Stromal cell of bone marrow (primary cell): ENCODE results near the gene TTLL3.

Experiments
- DNase-seq: peaks from one replicate; pipeline ENCODE4 v3.0.0-alpha.2; 2012; ENCODE audit warnings: low read depth

The TTLL3 gene

GRCh38 chr3:9806688-9807589 lies 3.1 kb upstream of the TTLL3 start:
- no peak for DNase-seq

DNA sequence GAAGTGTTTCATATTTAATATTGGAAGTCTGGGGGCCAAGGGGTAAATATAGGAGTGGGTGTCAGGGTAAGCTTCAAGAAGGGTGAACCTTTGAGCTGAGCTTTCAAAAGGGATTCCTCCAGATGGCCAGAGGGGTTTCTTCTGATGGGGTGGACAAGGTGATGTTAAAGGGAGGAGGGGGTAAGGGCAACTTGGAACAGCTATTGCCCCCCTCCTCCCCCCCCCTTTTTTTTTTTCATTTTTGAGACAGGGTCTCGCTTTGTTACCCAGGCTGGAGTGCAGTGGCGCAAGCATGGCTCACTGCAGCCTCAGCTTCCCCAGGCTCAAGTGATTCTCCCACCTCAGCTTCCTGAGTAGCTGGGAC lies 2.1 kb upstream of the TTLL3 start:
- no peak for DNase-seq

DNA sequence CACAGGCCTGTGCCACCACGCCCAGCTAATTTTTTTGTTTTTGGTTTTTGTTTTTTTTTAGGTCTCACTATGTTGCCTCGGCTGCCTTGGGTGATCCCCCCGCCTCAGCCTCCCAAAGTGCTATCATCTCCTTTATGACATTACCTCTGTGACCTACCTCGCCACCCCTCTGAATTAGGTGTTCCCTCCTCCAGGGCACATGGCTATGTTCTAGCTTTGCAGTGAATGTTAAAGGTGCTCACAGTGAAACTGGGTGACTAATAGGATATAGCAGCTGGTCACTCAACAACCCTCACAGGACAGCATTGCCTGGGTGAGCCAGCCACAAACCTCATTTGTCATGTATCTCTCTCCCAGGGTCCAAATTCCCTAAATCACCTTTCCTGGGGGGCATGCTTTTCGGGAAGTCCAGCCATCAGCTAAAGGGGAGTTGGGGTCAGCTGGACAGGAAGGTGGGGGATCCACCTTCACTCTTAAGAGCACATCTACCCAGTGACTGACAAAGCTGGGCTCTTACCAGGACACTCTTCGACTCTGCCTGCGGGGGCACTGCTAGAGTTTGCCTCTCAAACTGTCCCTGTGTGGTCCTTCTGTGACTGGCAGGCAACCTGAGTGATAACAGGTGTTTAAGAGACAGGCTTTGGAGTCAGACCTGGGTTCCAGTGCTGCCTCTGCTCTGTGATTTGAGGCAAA lies 1.6 kb upstream of the TTLL3 start:
- no peak for DNase-seq

GRCh38 chr3:9809239-9809614 lies 835 bp upstream of the TTLL3 start:
- no peak for DNase-seq

DNA sequence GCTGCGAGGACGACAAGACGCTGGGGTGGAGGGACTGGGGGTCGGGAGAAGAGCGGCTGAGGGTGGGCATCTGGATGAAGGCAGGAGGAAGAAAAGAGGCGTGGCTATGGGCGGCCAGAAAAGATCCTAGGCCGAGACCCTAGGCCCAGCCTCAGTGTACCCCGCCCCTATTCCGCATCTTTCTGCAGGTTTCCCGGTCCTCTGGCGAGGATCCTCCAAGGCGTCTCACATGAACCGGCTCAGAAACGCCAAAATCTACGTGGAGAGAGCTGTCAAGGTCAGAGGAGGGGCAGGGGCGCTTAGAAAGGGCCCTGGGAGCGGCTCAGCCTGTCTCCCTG lies 340 bp downstream of the TTLL3 start:
- DNase-seq, result no peak

DNA sequence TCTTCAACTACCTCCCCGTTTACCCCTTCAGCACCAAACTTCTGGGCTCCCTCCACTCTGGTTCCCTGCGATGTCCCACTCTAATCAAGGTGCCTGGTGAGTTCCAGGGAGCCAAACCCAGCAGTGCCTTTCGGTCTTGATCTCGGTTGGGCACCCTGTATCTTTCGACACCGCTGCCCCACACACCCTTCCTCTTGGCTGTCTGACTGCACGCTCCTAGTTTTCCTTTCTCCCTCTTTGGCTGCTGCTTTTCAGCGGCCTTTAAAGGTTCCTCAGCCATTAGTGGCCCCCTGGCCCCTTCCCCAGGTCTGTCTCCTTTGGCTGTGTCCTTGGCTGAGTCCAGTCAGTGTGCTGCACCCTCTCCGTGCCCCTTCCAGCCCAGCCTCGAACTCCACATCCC lies 784 bp downstream of the TTLL3 start:
- DNase-seq, result no peak

GRCh38 chr3:9812870-9813483 lies 2.9 kb downstream of the TTLL3 start:
- no peak for DNase-seq

GRCh38 chr3:9815986-9816385 lies 5.9 kb downstream of the TTLL3 start:
- no peak for DNase-seq

GRCh38 chr3:9817436-9817835 lies 7.4 kb downstream of the TTLL3 start:
- DNase-seq, result no peak

- DNase-seq, result no peak
Observed at GRCh38 chr3:9818666-9819335, 8.7 kb downstream of the TTLL3 start.

- no peak for DNase-seq
Observed at GRCh38 chr3:9820543-9820942, 10.5 kb downstream of the TTLL3 start.

DNA sequence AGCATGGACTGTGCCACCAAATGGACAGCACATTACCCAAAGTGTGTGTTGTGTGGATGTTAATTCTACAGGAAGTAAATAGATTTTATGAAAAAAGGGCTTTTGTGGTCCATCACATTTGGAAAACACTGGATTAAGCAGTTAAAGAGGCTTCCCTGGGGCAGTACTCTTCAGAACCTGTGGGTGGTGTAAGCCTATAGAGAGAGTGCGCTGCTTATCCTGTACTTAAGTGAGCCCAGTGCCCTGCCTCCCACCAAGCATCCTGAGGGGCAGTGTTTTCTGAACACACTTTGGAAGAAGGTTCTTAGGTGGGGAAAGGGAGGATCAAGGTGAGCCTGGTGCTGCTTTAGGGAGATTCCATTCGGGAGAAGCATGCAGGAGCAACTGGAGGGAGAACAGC lies 10.9 kb downstream of the TTLL3 start:
- DNase-seq, result no peak

GRCh38 chr3:9825451-9826040 lies 15.5 kb downstream of the TTLL3 start:
- no peak for DNase-seq

DNA sequence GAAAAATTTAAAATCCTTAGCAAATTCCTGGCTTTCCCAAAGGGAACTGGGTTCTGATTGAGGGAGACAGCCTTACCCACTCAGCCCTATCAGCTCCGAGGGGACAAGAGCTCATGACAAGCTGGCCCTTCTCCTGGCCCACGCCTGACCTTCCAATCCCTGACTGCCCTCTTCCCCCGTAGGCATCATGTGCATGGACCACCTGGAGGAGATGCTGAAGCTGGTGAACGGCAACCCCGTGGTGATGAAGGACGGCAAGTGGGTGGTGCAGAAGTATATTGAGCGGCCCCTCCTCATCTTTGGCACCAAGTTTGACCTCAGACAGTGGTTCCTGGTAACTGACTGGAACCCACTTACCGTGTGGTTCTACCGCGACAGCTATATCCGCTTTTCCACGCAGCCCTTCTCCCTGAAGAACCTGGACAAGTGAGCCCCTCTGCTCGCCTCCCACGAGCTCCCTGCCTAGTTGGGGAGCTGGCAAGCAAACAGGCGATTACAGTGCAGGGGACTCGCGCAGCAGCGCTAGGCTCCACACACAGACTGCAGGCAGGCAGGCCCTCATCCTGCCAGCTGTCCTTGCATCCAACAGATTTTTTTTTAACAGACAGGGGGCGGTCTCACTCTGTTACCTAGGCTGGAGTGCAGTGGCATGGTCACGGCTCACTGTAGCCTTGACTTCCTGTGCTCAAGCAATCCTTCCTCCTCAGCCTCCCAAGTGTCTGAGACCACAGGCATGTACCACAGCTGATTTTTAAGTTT lies 16.9 kb downstream of the TTLL3 start:
- no peak for DNase-seq

DNA sequence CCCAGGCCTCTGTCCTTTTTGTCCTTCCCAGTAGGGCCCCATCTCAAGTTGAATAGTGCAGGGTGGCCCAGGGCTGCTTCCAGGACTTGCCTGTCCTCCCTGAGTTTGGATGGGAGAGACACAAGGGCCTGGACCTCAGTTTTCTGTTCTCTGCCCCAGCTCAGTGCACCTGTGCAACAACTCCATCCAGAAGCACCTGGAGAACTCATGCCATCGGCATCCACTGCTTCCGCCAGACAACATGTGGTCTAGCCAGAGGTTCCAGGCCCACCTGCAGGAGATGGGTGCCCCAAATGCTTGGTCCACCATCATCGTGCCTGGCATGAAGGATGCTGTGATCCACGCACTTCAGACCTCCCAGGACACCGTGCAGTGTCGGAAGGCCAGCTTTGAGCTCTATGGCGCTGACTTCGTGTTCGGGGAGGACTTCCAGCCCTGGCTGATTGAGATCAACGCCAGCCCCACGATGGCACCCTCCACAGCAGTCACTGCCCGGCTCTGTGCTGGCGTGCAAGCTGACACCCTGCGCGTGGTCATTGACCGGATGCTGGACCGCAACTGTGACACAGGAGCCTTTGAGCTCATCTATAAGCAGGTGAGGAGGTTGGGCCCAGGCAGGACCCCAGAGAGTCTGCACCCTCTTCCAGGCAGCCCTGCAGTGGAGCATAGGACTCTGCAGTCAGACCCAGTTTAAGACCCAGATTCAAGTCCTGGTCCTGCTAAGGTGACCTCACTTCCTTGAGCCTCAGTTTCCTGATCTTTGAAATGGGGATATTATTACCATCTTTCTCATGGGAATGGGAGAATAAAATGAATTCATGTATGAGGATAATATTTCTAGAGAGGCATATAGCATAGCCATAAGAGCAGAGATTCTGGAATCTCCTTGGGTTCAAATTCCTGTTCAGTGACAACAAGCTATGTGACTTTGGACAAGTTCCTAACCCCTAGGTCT lies 19.0 kb downstream of the TTLL3 start:
- DNase-seq, result no peak

DNA sequence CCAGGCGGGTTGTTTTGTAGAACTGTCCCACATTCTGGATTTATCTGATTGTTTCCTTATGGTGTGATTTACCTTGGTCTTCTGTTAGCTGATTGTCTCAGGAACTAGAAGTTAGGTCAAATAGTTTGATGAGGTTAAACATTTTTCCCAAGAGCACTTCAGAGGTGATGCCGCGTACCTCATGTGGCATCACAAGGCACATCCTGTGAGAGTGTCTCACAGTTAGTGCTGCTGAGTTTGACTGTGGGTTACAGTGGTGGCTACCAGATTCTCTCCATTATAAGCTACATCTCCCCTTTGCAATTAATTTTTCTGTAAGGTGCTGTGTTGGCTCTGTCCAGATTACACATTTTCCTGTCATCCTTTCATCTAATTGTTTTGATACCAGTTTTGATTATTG lies 21.2 kb downstream of the TTLL3 start:
- DNase-seq, result no peak

- no peak for DNase-seq
Observed at GRCh38 chr3:9833078-9833477, 23.0 kb downstream of the TTLL3 start.

DNA sequence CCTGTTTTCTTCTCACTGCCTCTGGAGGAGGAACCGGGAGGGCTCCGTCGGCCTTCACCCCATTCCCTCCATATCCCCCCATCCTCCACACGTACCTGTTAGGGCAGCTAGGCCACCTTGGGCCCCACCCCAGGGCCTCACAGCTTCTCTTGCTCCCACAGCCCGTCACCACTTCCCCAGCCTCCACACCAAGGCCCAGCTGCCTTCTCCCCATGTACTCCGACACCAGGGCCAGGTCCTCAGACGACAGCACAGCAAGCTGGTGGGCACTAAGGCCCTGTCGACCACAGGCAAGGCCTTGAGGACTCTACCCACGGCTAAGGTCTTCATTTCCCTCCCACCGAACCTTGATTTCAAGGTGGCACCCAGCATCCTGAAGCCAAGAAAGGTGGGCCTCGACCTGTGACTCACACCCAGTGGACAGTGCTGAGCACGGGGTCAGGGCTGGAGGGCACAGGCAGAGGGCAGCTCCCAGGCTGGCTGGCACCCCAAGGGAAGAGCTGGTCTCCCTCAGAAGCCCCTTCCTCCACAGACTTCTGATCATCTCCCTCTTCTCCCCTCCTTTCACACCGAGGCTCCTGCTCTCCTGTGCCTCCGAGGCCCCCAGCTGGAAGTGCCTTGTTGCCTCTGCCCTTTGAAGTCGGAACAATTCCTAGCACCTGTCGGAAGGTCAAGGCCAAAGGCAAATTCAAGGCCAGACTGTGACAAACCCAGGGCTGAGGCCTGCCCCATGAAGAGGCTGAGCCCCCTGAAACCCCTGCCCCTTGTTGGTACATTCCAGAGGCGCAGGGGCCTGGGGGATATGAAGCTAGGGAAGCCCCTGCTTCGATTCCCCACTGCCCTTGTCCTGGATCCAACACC lies 24.7 kb downstream of the TTLL3 start:
- no peak for DNase-seq
